Activated naive CD8-positive, alpha-beta T cell treated with anti-CD3 and anti-CD28 coated beads for 36 hours (primary cell): ENCODE results near the gene F3. TPM values are rescaled to one million over a fixed set of nuclear protein-coding genes. Genes with fewer than 3 reads are reported as not detected.
A peak's percentile ranks its signal among the peaks of the same experiment; 100 is the strongest.
"Not testable (repeated sequence)": the region's sequence is repeated elsewhere in the genome, so short reads cannot be mapped to it uniquely, and the experiment has no call there.

Source experiments
- DNase-seq: peaks from one replicate; pipeline ENCODE4 v3.0.0; 2021
- H3K27ac Mint-ChIP-seq: one replicate; pipeline ENCODE4 v1.8.0; 2022; ENCODE audit warnings: mild to moderate bottlenecking, moderate library complexity, mixed read lengths
- H3K27me3 Mint-ChIP-seq: one replicate; pipeline ENCODE4 v1.8.0; 2022; ENCODE audit warnings: mild to moderate bottlenecking, mixed read lengths
- H3K36me3 Mint-ChIP-seq: one replicate; pipeline ENCODE4 v1.8.0; 2021; ENCODE audit warnings: mild to moderate bottlenecking, mixed read lengths
- H3K4me1 Mint-ChIP-seq: one replicate; pipeline ENCODE4 v1.8.0; 2021; ENCODE audit warnings: mixed read lengths
- H3K4me3 Mint-ChIP-seq: one replicate; pipeline ENCODE4 v1.8.0; 2022; ENCODE audit warnings: mild to moderate bottlenecking, moderate library complexity, mixed read lengths
- H3K9me3 Mint-ChIP-seq: one replicate; pipeline ENCODE4 v1.8.0; 2022; ENCODE audit warnings: mixed read lengths
- total RNA-seq, 2 experiments: library from RNA; stranded (reverse); gene quantifications; one replicate each; pipeline ENCODE4 v1.2.3, GENCODE V29; 2021

F3 gene
- under 1 TPM in 1 of 2 experiments, not detected in 1; 0.14 TPM for total RNA-seq

DNA sequence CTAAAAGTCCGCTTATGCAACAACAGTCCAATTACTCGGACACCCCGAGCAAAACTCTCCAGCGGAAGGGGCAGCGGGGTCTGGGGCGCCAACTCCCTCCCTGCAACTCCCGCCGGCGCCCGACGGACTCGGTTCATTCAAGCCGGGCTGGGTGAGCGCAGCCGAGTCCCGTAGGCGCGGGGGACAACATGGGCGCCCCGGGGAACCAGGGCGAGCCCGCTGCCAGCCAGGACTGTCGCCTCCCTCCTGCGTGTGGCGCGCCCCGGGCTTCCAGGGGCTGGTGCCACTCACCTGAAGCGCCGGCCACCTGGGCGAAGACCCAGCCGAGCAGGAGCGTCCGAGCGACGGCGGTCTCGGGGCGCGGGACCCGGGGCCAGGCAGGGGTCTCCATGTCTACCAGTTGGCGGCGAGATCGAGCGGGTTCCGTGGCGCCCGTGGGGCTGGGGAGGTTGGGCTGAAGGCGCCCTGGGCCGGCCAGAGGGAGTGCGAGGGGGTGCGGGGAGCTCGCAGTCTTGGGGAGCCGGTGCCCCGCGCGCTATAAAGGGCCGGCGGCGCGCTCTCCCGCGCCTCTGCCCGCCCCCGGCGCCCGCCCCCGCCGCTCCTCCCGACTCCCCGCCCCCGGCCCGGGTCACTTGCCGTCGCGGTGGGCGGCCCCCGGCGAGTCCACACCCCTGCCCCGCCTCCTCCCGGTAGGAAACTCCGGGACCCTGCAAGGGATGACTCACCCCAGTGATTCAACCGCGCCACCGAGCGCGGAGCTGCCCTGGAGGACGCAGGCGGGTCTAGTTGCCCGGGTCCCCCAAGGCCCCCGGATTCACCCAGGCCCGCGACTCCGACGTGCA lies at the start of gene F3:
TSS of gene F3 (minus strand) at position 514 of the 842 bp plus-strand sequence. CDS start at position 391, 123 bp downstream.
- Mint-ChIP-seq H3K27ac (no peak within 1 kb of the TSS), H3K36me3 (no peaks in the 10 kb centered on the region), H3K4me3 (peak within 1 kb of the TSS; percentile 79), H3K27me3 (peaks cover 80% of the 10 kb centered on the region), H3K4me1 (peaks cover 15% of the 10 kb centered on the region), H3K9me3 (no peaks in the 10 kb centered on the region)
- DNase-seq, result peak; percentile 86

DNA sequence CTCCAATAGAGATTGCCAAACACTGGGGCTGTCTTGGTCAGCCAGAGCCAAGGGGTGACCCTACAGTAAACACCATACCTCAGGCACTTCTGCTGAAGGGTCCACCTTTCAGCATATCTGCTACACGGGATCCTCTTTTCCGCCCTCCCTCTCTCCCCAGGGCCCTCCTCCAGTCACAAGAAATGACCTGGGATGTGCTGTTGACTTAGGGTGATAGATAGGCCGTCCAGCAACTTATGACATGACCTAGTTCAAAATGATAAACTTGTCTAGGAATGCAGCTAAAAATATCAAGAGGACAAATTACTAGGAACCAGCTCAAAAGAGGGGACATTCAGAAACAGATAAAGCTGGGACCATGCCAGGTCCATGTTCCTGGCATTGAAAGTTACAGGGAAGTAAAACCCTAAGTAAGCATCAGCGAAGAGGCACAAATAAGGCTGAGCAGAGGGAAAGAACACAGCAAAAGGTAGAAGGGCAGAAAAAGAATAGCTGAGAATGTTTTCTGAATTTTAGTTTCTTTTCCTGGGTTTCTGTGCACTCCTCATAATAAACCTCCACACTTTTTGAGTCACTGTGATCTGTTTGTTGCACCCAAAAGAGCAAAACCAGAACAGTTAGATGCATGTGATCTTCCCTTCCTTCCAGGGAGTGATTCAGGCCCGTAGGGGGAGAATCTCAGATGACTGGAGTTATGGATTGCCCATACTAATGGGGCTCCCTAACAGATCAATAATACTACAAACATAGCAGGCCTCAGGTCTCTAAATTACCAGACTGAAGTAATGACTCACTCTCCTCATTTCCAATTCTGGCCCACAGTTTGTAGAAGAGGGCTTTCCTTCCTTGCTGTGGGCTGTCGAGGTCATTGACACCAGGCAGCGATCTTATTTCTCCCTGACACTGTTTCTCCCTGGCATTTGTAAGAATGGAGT lies 48.9 kb upstream of the F3 start:
- Mint-ChIP-seq H3K27me3 (peaks cover 6% of the 10 kb centered on the region), H3K9me3 (no peaks in the 10 kb centered on the region), H3K27ac (no peak overlapping the region), H3K4me3 (no peak overlapping the region), H3K36me3 (no peaks in the 10 kb centered on the region), H3K4me1 (no peaks in the 10 kb centered on the region)
- DNase-seq, result no peak

DNA sequence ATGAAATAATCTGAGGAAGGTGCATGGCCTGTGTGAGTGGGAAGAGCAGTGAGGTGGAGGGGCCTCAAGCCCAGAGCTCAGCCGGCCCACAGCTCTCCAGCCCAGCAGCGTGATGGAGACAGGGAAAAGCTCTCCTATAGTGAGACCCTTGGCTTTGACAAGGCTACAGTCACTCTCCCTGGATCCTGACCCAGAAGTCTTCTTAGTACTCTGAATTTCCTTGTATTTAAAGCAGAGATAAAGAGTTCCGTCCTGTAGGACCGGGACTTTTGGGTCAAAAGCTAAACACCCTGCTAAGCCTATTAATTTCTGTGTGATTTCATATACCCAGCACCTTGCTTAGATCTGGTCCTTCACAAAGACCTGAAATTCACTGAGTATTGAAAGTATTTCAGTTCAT lies 48.2 kb upstream of the F3 start:
- no peaks in the 10 kb centered on the region for H3K4me1 Mint-ChIP-seq
- H3K36me3 Mint-ChIP-seq, result no peaks in the 10 kb centered on the region
- H3K4me3 Mint-ChIP-seq, result no peak overlapping the region
- H3K27me3 Mint-ChIP-seq, result peaks cover 6% of the 10 kb centered on the region
- DNase-seq, result no peak
- no peak overlapping the region for H3K27ac Mint-ChIP-seq
- H3K9me3 Mint-ChIP-seq, result no peaks in the 10 kb centered on the region

DNA sequence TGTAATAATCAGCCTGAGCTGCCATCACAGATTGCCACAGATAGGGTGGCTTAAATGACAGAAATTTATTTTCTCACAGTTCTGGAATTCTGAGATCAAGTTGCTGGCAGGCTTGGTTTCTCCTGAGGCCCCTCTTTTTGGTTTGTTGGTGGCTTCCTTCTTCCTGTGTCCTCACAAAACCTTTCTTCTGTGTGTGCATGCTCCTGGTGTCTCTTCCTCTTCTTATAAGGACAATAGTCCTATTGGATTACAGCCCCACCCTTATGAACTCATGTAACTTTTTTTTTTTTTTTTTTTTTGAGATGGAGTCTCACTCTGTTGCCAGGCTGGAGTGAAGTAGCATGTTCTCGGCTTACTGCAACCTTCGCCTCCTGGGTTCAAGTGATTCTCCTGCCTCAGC lies 41.0 kb upstream of the F3 start:
- H3K9me3 Mint-ChIP-seq, result peaks cover 5% of the 10 kb centered on the region
- no peaks in the 10 kb centered on the region for H3K36me3 Mint-ChIP-seq
- H3K4me1 Mint-ChIP-seq, result no peaks in the 10 kb centered on the region
- peaks cover 15% of the 10 kb centered on the region for H3K27me3 Mint-ChIP-seq
- H3K27ac Mint-ChIP-seq, result no peak overlapping the region
- no peak for DNase-seq
- no peak overlapping the region for H3K4me3 Mint-ChIP-seq

DNA sequence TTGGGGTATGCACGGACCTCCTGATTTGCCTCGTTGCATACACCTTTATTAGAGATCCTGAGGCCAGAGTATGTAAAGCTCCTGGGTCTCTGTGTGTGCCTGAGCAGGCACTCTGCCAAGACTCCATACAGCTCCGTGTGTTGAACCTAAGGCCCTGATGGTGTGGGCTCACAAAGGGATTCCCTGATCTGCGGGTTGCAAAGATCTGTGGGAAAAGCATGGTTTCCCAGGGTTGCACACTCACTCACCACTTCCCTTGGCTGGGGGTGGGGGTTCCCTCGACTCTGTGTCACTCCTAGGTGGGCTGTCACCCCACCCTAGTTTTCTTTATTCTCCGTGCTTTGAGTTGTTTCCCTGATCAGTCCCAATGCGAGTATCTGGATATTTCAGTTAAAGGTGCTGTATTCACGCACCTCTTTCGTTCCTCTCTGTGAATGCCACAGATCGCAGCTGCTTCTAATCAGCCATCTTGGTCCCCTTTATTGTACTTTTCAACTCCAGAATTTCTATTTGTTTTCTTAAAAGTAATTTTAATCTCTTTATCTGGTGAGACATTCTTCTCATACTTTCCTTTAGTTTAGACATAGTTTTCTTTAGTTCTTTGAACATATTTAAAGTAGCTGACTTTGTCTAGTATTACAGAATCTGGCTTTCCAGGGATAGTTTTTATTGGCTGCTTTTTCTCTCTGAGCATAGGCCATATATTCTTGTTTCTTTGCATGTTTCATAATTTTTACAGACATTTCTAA lies 39.0 kb upstream of the F3 start:
- DNase-seq, result no peak
- no peaks in the 10 kb centered on the region for H3K4me1 Mint-ChIP-seq
- no peaks in the 10 kb centered on the region for H3K36me3 Mint-ChIP-seq
- H3K9me3 Mint-ChIP-seq, result peaks cover 12% of the 10 kb centered on the region
- peaks cover 15% of the 10 kb centered on the region for H3K27me3 Mint-ChIP-seq
- no peak overlapping the region for H3K4me3 Mint-ChIP-seq
- no peak overlapping the region for H3K27ac Mint-ChIP-seq

DNA sequence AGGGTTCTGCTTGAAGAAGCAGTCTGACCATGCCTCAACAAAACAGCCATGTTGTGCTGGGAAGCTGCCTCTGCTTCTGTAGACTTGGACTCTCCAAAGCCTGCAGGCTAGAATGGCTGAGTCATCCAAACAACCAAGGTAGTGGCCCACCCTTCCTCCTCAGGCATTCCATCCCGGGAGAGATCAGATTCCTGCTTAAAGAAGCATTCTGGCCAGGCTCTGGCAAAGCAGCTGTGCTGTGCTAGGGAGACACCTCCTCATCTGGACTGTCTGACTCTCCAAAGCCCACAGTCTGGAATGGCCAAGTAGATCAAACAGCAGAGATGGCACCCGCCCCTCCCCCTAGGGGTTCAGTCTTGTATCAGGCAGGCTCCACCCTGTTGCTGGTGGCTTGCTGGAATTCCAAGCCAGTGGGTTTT lies 38.3 kb upstream of the F3 start:
- H3K36me3 Mint-ChIP-seq, result no peaks in the 10 kb centered on the region
- H3K4me3 Mint-ChIP-seq, result no peak overlapping the region
- no peak overlapping the region for H3K27ac Mint-ChIP-seq
- H3K27me3 Mint-ChIP-seq, result peaks cover 15% of the 10 kb centered on the region
- DNase-seq, result no peak
- H3K4me1 Mint-ChIP-seq, result no peaks in the 10 kb centered on the region
- peaks cover 12% of the 10 kb centered on the region for H3K9me3 Mint-ChIP-seq

DNA sequence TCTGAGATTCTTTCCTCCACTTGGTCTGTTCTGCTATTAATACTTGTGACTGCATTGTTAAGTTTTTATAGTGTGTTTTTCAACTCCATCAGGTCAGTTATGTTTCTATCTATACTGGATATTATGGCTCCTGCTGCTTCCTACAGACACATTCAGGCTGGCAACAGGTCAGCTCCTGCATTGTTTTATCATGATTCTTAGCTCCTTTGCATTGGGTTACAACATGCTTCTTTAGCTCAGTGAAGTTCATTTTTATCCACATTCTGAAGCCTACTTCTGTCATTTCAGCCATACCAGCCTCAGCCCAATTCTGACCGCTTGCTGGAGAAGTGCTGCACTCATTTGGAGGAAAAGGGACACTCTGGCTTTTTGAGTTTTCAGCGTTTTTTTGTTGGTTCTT lies 37.3 kb upstream of the F3 start:
- no peaks in the 10 kb centered on the region for H3K4me1 Mint-ChIP-seq
- H3K4me3 Mint-ChIP-seq, result no peak overlapping the region
- no peak overlapping the region for H3K27ac Mint-ChIP-seq
- H3K27me3 Mint-ChIP-seq, result peaks cover 6% of the 10 kb centered on the region
- no peak for DNase-seq
- peaks cover 12% of the 10 kb centered on the region for H3K9me3 Mint-ChIP-seq
- no peaks in the 10 kb centered on the region for H3K36me3 Mint-ChIP-seq

DNA sequence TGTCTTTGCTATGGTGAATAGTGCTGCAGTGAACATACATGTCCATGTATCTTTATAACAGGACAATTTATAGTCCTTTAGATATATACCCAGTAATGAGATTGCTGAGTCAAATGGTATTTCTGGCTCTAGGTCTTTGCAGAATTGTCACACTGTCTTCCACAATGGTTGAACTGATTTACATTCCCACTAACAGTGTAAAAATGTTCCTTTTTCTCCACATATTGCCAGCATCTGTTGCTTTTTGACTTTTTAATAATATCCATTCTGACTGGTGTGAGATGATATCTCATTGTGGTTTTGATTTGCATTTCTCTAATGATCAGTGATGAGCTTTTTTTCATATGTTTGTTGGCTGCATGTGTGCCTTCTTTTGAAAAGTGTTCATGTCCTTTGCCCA lies 32.4 kb upstream of the F3 start:
- DNase-seq, H3K4me3 Mint-ChIP-seq, H3K27me3 Mint-ChIP-seq, H3K27ac Mint-ChIP-seq, H3K36me3 Mint-ChIP-seq, H3K4me1 Mint-ChIP-seq: not testable (repeated sequence)
- H3K9me3 Mint-ChIP-seq, result peaks cover 27% of the 10 kb centered on the region

DNA sequence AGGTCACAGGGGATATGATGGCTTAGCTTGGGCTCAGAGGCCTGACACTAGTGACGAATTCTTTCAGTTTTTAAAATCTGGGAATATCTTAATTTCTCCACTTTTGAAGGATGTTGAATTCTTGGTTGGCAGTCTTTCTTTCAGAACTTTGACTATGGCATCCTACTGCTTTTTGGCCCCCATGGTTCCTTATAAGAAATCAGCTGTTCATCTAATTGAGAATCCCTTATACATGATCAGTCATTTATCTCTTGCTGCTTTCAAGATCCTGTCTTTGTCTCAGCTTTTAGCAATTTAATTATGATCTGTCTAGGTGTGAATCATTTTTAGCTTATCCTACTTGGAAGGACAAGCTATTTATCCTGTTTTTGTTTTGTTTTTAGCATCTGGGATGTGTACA lies 31.2 kb upstream of the F3 start:
- peaks cover under 1% of the 10 kb centered on the region for H3K27me3 Mint-ChIP-seq
- H3K9me3 Mint-ChIP-seq, result peaks cover 25% of the 10 kb centered on the region
- H3K36me3 Mint-ChIP-seq, result no peaks in the 10 kb centered on the region
- no peak for DNase-seq
- H3K27ac Mint-ChIP-seq, result no peak overlapping the region
- H3K4me1 Mint-ChIP-seq, result no peaks in the 10 kb centered on the region
- H3K4me3 Mint-ChIP-seq, result no peak overlapping the region

DNA sequence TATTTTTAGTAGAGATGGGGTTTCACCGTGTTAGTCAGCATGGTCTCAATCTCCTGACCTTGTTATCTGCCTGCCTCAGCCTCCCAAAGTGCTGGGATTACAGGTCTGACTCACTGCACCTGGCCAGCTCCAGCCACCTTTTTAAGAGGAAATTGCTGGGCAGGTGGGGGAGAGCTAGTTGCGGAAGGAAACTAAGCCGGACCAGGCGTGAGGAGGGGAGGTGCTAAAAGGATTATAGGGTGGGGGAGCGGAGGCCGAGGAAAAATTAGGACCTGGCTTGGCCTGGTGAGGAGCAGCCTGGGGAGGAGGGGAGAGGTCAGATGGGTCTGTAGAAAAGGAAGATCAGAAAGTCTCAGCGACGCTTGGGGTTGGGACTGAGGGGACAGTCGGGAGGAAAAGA lies 29.4 kb upstream of the F3 start:
- H3K36me3 Mint-ChIP-seq, H3K4me3 Mint-ChIP-seq, H3K27me3 Mint-ChIP-seq, H3K4me1 Mint-ChIP-seq, H3K27ac Mint-ChIP-seq, DNase-seq: not testable (repeated sequence)
- H3K9me3 Mint-ChIP-seq, result peaks cover 16% of the 10 kb centered on the region

DNA sequence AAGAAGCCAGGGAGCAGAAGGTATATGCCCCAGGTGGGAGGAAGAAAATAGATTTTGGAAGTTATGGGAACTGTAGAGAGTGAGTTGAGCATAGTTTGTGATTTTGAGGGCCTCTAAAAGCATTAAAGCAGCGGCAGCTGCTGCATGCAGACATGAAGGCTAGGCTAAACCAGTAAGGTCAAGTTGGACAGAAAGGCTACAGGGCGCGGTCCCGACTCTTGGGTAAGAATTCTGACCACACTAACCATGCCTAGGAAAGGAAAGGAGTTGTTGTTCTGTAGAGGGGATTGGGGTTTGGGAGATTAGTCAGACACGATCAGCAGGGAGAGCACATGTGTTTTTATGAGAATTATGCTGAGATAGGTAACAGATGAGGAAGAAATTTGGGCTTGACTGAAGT lies 27.2 kb upstream of the F3 start:
- not testable (repeated sequence) for H3K36me3 Mint-ChIP-seq, H3K27ac Mint-ChIP-seq, H3K4me3 Mint-ChIP-seq, H3K27me3 Mint-ChIP-seq, H3K4me1 Mint-ChIP-seq, DNase-seq
- peaks cover 16% of the 10 kb centered on the region for H3K9me3 Mint-ChIP-seq

DNA sequence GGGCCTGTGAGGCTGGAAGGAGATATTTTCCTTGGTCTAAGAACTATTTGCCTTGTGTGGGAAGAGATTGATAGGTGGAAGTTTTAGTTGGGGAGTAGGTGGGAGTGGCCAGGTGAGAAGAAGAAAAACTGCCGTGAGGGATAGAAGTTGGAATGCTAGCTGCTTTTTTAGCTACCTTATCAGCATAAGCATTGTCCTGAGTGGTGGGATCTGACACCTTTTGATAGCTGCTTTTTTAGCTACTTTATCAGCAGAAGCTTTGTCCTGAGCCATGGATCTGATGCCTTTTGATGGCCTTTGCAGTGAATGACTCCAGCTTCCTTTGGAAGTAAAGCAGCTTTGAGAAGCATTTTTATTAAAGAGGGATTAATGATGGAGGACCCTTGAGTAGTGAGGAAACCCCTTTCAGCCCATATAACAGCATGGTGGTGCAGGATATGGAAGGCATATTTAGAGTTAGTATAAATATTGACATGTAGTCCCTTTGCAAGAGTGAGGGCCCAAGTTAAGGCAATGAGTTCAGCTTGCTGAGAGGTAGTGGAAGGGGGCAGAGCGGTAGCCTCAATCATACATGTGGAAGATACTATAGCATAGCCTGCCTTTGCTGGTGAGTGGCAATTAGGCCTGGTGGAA lies 26.5 kb upstream of the F3 start:
- DNase-seq, H3K36me3 Mint-ChIP-seq, H3K27ac Mint-ChIP-seq, H3K4me3 Mint-ChIP-seq, H3K4me1 Mint-ChIP-seq, H3K27me3 Mint-ChIP-seq: not testable (repeated sequence)
- H3K9me3 Mint-ChIP-seq, result peaks cover 13% of the 10 kb centered on the region

DNA sequence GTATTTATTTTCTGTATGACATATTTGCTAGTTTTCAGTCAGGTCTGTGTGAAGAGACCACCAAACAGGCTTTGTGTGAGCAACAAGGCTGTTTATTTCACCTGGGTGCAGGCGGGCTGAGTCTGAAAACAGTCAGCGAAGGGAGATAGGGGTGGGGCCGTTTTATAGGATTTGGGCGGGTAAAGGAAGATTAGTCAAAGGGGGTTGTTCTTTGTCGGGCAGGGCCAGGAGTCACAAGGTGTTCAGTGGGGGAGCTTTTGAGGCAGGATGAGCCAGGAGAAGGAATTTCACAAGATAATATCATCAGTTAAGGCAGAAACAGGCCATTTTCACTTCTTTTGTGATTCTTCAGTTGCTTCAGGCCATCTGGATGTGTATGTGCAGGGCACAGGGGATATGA lies 24.9 kb upstream of the F3 start:
- H3K4me3 Mint-ChIP-seq, H3K9me3 Mint-ChIP-seq, H3K4me1 Mint-ChIP-seq, H3K27me3 Mint-ChIP-seq, H3K27ac Mint-ChIP-seq, DNase-seq, H3K36me3 Mint-ChIP-seq: not testable (repeated sequence)

DNA sequence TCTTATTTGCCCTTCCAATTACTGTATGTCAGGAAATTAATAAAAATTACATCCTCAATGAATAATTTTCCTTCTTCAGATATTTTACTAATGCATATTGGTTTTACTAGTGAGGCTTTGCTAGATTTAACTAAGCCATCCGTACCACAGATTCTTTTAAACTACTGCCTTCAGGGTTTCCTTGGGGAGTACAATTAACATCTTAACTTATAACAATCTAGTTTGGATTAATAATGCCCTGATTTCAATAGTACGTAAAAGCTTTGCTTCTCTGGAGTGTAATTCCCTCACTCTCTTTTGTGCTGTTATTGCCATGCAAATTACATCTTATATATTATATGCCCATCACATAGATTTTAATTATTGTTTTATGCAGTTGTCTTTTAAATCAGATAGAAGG lies 24.3 kb upstream of the F3 start:
- no peak for DNase-seq
- no peaks in the 10 kb centered on the region for H3K4me1 Mint-ChIP-seq
- no peak overlapping the region for H3K27ac Mint-ChIP-seq
- H3K27me3 Mint-ChIP-seq, result no peaks in the 10 kb centered on the region
- H3K9me3 Mint-ChIP-seq, result peaks cover under 1% of the 10 kb centered on the region
- H3K36me3 Mint-ChIP-seq, result no peaks in the 10 kb centered on the region
- no peak overlapping the region for H3K4me3 Mint-ChIP-seq
